DND-41 (cell line): ENCODE results near the gene UVRAG.

Experiments used
- ATAC-seq: fragments of 200-7000 bp; cut with Tn5 transposase; 3 replicates; pipeline ENCODE4 v1.9.1; 2021; ENCODE audit warnings: low read depth; ENCODE audit not compliant: insufficient read depth
- DNase-seq: peaks from one replicate; pipeline ENCODE4 v3.0.0-alpha.2; 2020
- H2AFZ ChIP-seq: 2 replicates; pipeline ENCODE4 v1.6.0; 2012; ENCODE audit warnings: low read depth, low read length
- H3K27ac ChIP-seq: 2 replicates; pipeline ENCODE4 v1.5.1; 2012; ENCODE audit warnings: low read length, inconsistent platforms
- H3K27me3 ChIP-seq: fragments of 200-600 bp; sonication (generic); 2 replicates; pipeline ENCODE4 v1.6.0; 2012; ENCODE audit warnings: low read length, mild to moderate bottlenecking, inconsistent platforms; ENCODE audit not compliant: insufficient read depth, poor library complexity
- H3K36me3 ChIP-seq: 2 replicates; pipeline ENCODE4 v1.5.1; 2012; ENCODE audit warnings: low read length, inconsistent platforms; ENCODE audit not compliant: insufficient read depth
- H3K4me1 ChIP-seq: 2 replicates; pipeline ENCODE4 v1.5.1; 2012; ENCODE audit warnings: mild to moderate bottlenecking, low read length; ENCODE audit not compliant: insufficient read depth
- H3K4me2 ChIP-seq: 2 replicates; pipeline ENCODE4 v1.6.0; 2012; ENCODE audit warnings: mild to moderate bottlenecking, moderate library complexity, low read length, inconsistent platforms; ENCODE audit not compliant: insufficient read depth
- H3K4me3 ChIP-seq, 2 experiments: fragments of 200-600 bp in 1 of 2; shearing (Covaris generic) in 1 of 2; 2 replicates each; pipeline ENCODE4 v1.5.1; 2012 to 2016; ENCODE audit warnings: inconsistent platforms in 2 of 2, low read length in 2 of 2, mild to moderate bottlenecking in 2 of 2, low read depth in 1 of 2, moderate library complexity in 1 of 2
- H3K79me2 ChIP-seq: 2 replicates; pipeline ENCODE4 v1.6.0; 2012; ENCODE audit warnings: low read length, inconsistent platforms; ENCODE audit not compliant: insufficient read depth
- H3K9ac ChIP-seq: 2 replicates; pipeline ENCODE4 v1.6.0; 2012; ENCODE audit warnings: low read depth, mild to moderate bottlenecking, inconsistent platforms, low read length, moderate library complexity
- H3K9me3 ChIP-seq: 2 replicates; pipeline ENCODE4 v1.5.1; 2012; ENCODE audit warnings: low read length, moderate library complexity, mild to moderate bottlenecking, inconsistent platforms; ENCODE audit not compliant: insufficient read depth, severe bottlenecking
- H4K20me1 ChIP-seq: 2 replicates; pipeline ENCODE4 v1.6.0; 2012; ENCODE audit warnings: low read length; ENCODE audit not compliant: insufficient read depth
- CTCF ChIP-seq: IDR thresholded peaks from 2 replicates; pipeline ENCODE4 v1.5.1; 2012; ENCODE audit warnings: borderline replicate concordance, low read length, moderate library complexity, mild to moderate bottlenecking; ENCODE audit not compliant: poor library complexity, severe bottlenecking; ENCODE audit errors: extremely low read depth
- EZH2 ChIP-seq: IDR thresholded peaks from 3 replicates; pipeline ENCODE4 v1.6.1; 2012; ENCODE audit warnings: borderline replicate concordance, low read depth, mild to moderate bottlenecking, moderate library complexity, low read length, inconsistent platforms; ENCODE audit not compliant: severe bottlenecking

UVRAG gene

DNA sequence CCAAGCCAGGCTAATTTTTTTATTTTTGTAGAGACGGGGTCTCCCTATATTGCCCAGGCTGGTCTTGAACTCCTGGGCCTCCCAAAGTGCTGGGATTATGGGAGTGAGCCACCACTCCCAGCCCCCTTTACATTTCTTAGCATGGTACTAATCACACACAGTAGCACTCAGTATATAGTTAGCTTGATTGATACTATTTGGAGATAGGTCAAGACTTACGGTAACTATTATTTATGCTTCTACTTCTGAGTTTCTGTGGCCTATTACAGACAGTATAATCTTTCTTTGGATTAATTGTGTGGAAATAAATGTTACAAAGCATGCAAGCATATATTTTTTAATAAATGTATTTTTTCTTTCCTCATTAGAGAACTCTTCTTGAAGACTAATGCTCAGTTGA is 192.2 kb downstream of the UVRAG start:
- Histone ChIP-seq H3K36me3 (peaks cover 40% of the 10 kb centered on the region), H3K9me3 (no peaks in the 10 kb centered on the region), H2AFZ (no peak overlapping the region), H4K20me1 (no peaks in the 10 kb centered on the region), H3K79me2 (no peaks in the 10 kb centered on the region), H3K4me3 (no peak overlapping the region), H3K4me2 (no peak overlapping the region), H3K27me3 (no peaks in the 10 kb centered on the region), H3K9ac (no peak overlapping the region), H3K4me1 (no peaks in the 10 kb centered on the region), H3K27ac (no peak overlapping the region)
- ATAC-seq, result no peak
- no peak for DNase-seq
- TF ChIP-seq CTCF (no peak), EZH2 (no peak)

DNA sequence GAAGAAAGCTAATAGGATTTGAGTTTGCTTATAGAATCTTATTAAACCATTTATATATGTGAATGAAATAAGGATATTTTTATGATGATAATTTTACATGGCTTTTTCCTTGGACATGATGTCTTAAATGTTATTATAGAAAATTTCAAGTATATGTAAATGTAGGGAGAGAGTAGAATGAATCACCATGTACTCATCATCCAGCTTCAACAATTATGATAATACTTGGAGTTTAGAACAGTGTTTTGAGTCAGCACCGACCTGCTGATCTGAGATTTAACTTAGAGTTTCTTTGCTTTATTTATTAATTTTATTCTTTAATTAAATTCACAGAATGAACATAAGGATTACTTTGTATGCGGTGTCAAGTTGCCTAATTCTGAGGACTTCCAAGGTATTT is 193.5 kb downstream of the UVRAG start:
- Histone ChIP-seq H3K27me3 (no peaks in the 10 kb centered on the region), H3K27ac (no peak overlapping the region), H3K9ac (no peak overlapping the region), H3K4me1 (no peaks in the 10 kb centered on the region), H3K9me3 (no peaks in the 10 kb centered on the region), H2AFZ (no peak overlapping the region), H3K4me3 (no peak overlapping the region), H4K20me1 (no peaks in the 10 kb centered on the region), H3K79me2 (no peaks in the 10 kb centered on the region), H3K4me2 (no peak overlapping the region), H3K36me3 (peaks cover 40% of the 10 kb centered on the region)
- DNase-seq, result no peak
- TF ChIP-seq EZH2, result no peak
- no peak for TF ChIP-seq CTCF
- no peak for ATAC-seq

DNA sequence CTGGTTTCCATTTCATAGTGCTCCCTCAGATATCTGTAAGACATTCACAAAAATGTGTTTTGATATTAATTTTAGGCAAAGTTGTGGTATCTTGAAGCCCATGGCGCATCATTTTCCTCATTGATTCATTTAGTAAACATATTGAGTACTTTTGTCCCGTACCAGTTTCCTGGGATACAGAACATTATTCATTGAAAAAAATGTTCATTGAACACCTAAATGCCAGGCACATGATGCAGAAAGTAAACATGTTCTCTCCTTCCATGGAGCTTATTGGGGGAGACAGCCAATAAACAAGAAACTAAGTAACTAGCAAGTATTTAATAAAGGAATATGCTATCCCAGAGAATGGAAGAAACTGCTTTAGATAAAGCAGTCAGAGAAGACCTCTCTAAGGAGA is 195.0 kb downstream of the UVRAG start:
- no peaks in the 10 kb centered on the region for H3K79me2 ChIP-seq
- peaks cover 32% of the 10 kb centered on the region for H3K36me3 ChIP-seq
- H3K9me3 ChIP-seq, result no peaks in the 10 kb centered on the region
- no peak overlapping the region for H3K4me2 ChIP-seq
- no peak overlapping the region for H3K9ac ChIP-seq
- no peaks in the 10 kb centered on the region for H4K20me1 ChIP-seq
- H3K4me1 ChIP-seq, result no peaks in the 10 kb centered on the region
- no peak for DNase-seq
- no peak for ATAC-seq
- TF ChIP-seq CTCF, result no peak
- no peak for TF ChIP-seq EZH2
- H3K4me3 ChIP-seq, result no peak overlapping the region
- H2AFZ ChIP-seq, result no peak overlapping the region
- no peaks in the 10 kb centered on the region for H3K27me3 ChIP-seq
- H3K27ac ChIP-seq, result no peak overlapping the region

DNA sequence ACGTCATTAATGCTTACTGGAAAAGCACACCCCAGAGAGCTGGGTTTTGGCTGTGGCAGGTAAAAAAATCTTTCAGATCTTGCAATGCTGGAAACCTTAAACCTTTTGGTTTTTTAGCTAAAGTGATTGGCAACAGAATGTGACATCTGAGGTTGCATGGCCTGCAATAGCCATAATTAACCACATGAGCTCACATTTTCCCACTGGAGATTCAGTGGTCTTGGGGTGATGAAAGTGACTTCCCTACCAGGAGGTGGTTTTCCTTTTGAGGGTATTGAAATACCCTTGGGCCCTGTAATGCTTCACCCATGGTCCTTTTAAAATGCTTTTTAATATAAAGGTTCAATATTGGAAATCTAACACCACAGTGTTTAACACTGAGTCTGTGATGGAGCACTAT is 198.5 kb downstream of the UVRAG start:
- no peak overlapping the region for H3K9ac ChIP-seq
- H3K9me3 ChIP-seq, result peaks cover 7% of the 10 kb centered on the region
- no peaks in the 10 kb centered on the region for H3K27me3 ChIP-seq
- peaks cover 26% of the 10 kb centered on the region; the same call in 1 of the 2 replicates for H3K36me3 ChIP-seq
- no peaks in the 10 kb centered on the region for H3K4me1 ChIP-seq
- no peak overlapping the region for H3K27ac ChIP-seq
- no peak overlapping the region for H2AFZ ChIP-seq
- H4K20me1 ChIP-seq, result no peaks in the 10 kb centered on the region
- H3K4me2 ChIP-seq, result no peak overlapping the region
- no peak overlapping the region for H3K4me3 ChIP-seq
- H3K79me2 ChIP-seq, result no peaks in the 10 kb centered on the region
- ATAC-seq (no peak), DNase-seq (no peak)
- TF ChIP-seq CTCF, result no peak
- no peak for TF ChIP-seq EZH2
